GM21381 (cell line): ENCODE data around the gene FIGN.

Source experiments
- ATAC-seq: cut with Tn5 transposase; IDR thresholded peaks from one replicate; pipeline ENCODE4 v1.9.1; 2021; ENCODE audit warnings: mild to moderate bottlenecking, moderate library complexity; ENCODE audit not compliant: unreplicated experiment

FIGN gene

GRCh38 chr2:163665817-163666216 lies 70.0 kb downstream of the FIGN start:
- ATAC-seq = no peak

- no peak for ATAC-seq
Observed at GRCh38 chr2:163665051-163665450, 70.8 kb downstream of the FIGN start.

- ATAC-seq = no peak
Observed at GRCh38 chr2:163664610-163665009, 71.2 kb downstream of the FIGN start.

GRCh38 chr2:163662141-163662780 lies 73.5 kb downstream of the FIGN start:
- ATAC-seq = no peak

- ATAC-seq = no peak
Observed at GRCh38 chr2:163659224-163659623, 76.6 kb downstream of the FIGN start.

GRCh38 chr2:163658556-163658955 lies 77.3 kb downstream of the FIGN start:
- ATAC-seq = no peak

GRCh38 chr2:163657281-163657656 lies 78.5 kb downstream of the FIGN start:
- ATAC-seq = no peak

- ATAC-seq = no peak
Observed at GRCh38 chr2:163656622-163657280, 79.1 kb downstream of the FIGN start.

- ATAC-seq = no peak
Observed at GRCh38 chr2:163655667-163656066, 80.1 kb downstream of the FIGN start.

- no peak for ATAC-seq
Observed at GRCh38 chr2:163652751-163653150, 83.1 kb downstream of the FIGN start.

GRCh38 chr2:163649080-163649479 lies 86.7 kb downstream of the FIGN start:
- ATAC-seq = no peak

GRCh38 chr2:163647300-163647699 lies 88.5 kb downstream of the FIGN start:
- ATAC-seq = no peak

GRCh38 chr2:163646687-163647086 lies 89.1 kb downstream of the FIGN start:
- ATAC-seq = no peak

- no peak for ATAC-seq
Observed at GRCh38 chr2:163644238-163644637, 91.6 kb downstream of the FIGN start.

- ATAC-seq = no peak
Observed at GRCh38 chr2:163641986-163642385, 93.8 kb downstream of the FIGN start.

GRCh38 chr2:163640542-163641193 lies 95.1 kb downstream of the FIGN start:
- no peak for ATAC-seq

GRCh38 chr2:163637871-163638270 lies 97.9 kb downstream of the FIGN start:
- no peak for ATAC-seq

GRCh38 chr2:163633291-163633690 lies 102.5 kb downstream of the FIGN start:
- no peak for ATAC-seq

GRCh38 chr2:163630836-163631235 lies 105.0 kb downstream of the FIGN start:
- ATAC-seq = no peak

GRCh38 chr2:163626639-163627109 lies 109.1 kb downstream of the FIGN start:
- ATAC-seq = no peak

GRCh38 chr2:163626208-163626607 lies 109.6 kb downstream of the FIGN start:
- no peak for ATAC-seq

GRCh38 chr2:163625632-163626031 lies 110.2 kb downstream of the FIGN start:
- no peak for ATAC-seq
